Tibial nerve (tissue), 3 donors: Measurements from ENCODE around the gene KRT80.

ENCODE experiments used
- POLR2A ChIP-seq, 2 donors: fragments of 450-650 bp; IDR thresholded peaks; one replicate each; pipeline ENCODE4 v1.6.1; 2017; ENCODE audit warnings: antibody characterized with exemption in 2 of 2, mild to moderate bottlenecking in 2 of 2, moderate library complexity in 2 of 2
- TF ChIP-seq, protein P1 (sequence below), 5 experiments: fragments of 200-600 bp in 3 of 5; fragments of 450-650 bp in 2 of 5; sonication (generic) in 3 of 5; IDR thresholded peaks; one replicate each; pipeline ENCODE4 v1.5.1; 2016 to 2019; ENCODE audit warnings: antibody characterized with exemption in 5 of 5, mild to moderate bottlenecking in 3 of 5, moderate library complexity in 2 of 5

DNA sequence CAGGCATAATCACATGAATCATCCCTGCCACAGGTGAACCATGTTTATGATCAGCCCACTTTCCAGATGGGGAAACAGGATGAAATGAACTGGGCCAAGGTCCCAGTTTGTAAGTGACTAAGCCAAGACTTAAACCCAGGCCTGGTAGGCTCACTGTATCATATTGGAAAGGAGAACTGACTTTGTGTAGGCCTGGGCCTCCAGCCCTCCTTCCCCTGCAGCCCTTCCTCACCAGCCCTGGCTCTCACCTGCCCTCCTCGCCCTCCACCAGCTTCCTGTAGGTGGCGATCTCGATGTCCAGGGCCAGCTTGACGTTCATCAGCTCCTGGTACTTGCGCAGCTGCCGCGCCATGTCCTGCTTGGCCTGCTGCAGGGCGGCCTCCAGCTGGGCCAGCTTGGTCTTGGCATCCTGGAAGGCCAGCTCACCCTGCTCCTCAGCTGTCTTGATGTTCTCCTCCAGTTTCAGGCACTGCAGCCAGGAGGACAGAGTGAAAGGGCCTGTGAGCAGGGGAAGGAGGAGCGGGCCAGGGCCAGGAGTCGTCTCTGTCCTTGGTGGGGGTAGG is 19.8 kb downstream of the KRT80 start:
- TF ChIP-seq, protein P1, sequence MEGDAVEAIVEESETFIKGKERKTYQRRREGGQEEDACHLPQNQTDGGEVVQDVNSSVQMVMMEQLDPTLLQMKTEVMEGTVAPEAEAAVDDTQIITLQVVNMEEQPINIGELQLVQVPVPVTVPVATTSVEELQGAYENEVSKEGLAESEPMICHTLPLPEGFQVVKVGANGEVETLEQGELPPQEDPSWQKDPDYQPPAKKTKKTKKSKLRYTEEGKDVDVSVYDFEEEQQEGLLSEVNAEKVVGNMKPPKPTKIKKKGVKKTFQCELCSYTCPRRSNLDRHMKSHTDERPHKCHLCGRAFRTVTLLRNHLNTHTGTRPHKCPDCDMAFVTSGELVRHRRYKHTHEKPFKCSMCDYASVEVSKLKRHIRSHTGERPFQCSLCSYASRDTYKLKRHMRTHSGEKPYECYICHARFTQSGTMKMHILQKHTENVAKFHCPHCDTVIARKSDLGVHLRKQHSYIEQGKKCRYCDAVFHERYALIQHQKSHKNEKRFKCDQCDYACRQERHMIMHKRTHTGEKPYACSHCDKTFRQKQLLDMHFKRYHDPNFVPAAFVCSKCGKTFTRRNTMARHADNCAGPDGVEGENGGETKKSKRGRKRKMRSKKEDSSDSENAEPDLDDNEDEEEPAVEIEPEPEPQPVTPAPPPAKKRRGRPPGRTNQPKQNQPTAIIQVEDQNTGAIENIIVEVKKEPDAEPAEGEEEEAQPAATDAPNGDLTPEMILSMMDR (IDR thresholded peaks at IDR 0.05) = no peak
- TF ChIP-seq POLR2A (IDR thresholded peaks at IDR 0.05) = no peak
